ENCODE results near the gene TSC22D3.

- no peak for TF ChIP-seq POLR2AphosphoS5 (IDR thresholded peaks at IDR 0.05; ENCODE audit: borderline replicate concordance, low read depth, low read length)
- TF ChIP-seq EZH2 (IDR thresholded peaks at IDR 0.05), result no peak
- TF ChIP-seq FOXP2 (optimal IDR thresholded peaks at IDR 0.05; ENCODE audit: control extremely low read depth, extremely low read length, insufficient read depth), result no peak
Measured at GRCh38 chrX:107724653-107725052, 50.9 kb downstream of the TSC22D3 start.

All from SK-N-MC (cell line).